GM21381 (cell line): ENCODE measurements around the gene SPEF1.
"Not testable (repeated sequence)": the region's sequence is repeated elsewhere in the genome, so short reads cannot be mapped to it uniquely, and the experiment has no call there.

Experiments used
- ATAC-seq: cut with Tn5 transposase; IDR thresholded peaks from one replicate; pipeline ENCODE4 v1.9.1; 2021; ENCODE audit warnings: mild to moderate bottlenecking, moderate library complexity; ENCODE audit not compliant: unreplicated experiment

Gene SPEF1

GRCh38 chr20:3781153-3781910, at the start of gene SPEF1:
TSS of gene SPEF1 (minus strand) at chr20:3781448. CDS start at chr20:3781287, 161 bp downstream.
- ATAC-seq: peak; percentile 61

- ATAC-seq: not testable (repeated sequence)
These were observed 48.6 kb upstream of the SPEF1 start for GRCh38 chr20:3829891-3830290.

GRCh38 chr20:3828798-3829197, 47.5 kb upstream of the SPEF1 start:
- ATAC-seq: no peak

- ATAC-seq: no peak
These were observed 45.2 kb upstream of the SPEF1 start for GRCh38 chr20:3826420-3826819.

- no peak for ATAC-seq
These were observed 44.3 kb upstream of the SPEF1 start for GRCh38 chr20:3825526-3825925.

- ATAC-seq: no peak
These were observed 42.6 kb upstream of the SPEF1 start for GRCh38 chr20:3823881-3824280.

- ATAC-seq: no peak
These were observed 40.7 kb upstream of the SPEF1 start for GRCh38 chr20:3821996-3822395.

GRCh38 chr20:3820901-3821727, 39.9 kb upstream of the SPEF1 start:
- peak; percentile 2 for ATAC-seq

GRCh38 chr20:3820048-3820900, 39.0 kb upstream of the SPEF1 start, which contains the start of gene AP5S1:
TSS of gene AP5S1 (plus strand) at chr20:3820547. CDS start at chr20:3822118, 1,571 bp downstream.
- peak; percentile 82 for ATAC-seq

- no peak for ATAC-seq
These were observed 38.3 kb upstream of the SPEF1 start for GRCh38 chr20:3819411-3820047.

GRCh38 chr20:3818155-3819151, 37.2 kb upstream of the SPEF1 start:
- no peak for ATAC-seq

- ATAC-seq: no peak
These were observed 34.6 kb upstream of the SPEF1 start for GRCh38 chr20:3815703-3816315.

- no peak for ATAC-seq
These were observed 33.8 kb upstream of the SPEF1 start for GRCh38 chr20:3814928-3815495.

GRCh38 chr20:3813848-3814581, 32.8 kb upstream of the SPEF1 start:
- ATAC-seq: no peak

GRCh38 chr20:3812975-3813847, 32.0 kb upstream of the SPEF1 start:
- no peak for ATAC-seq

- no peak for ATAC-seq
These were observed 31.0 kb upstream of the SPEF1 start for GRCh38 chr20:3812259-3812681.
